ENCODE measurements around the gene TBC1D20.

TBC1D20 gene

DNA sequence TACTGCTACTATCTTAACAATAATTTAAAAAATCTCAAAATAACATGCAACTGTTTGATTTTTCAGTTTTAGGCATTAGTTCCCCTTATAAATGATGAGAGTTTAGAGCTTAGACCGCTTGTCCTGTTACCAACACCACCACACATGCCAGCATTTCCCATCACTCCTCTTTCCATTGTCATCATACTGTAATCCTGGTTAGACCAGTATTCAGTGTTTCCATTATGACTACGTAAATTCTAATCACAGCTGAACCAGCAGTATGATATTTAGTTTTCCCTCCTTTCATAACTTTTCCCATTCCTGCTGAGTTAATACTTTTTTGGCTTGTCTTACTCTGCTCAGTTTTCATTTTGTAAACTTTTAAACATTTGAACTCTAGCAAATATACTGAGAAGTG lies 12.2 kb upstream of the TBC1D20 start:
- no peak for DNase-seq (ENCODE audit: low read depth)
- TF ChIP-seq, protein P1, sequence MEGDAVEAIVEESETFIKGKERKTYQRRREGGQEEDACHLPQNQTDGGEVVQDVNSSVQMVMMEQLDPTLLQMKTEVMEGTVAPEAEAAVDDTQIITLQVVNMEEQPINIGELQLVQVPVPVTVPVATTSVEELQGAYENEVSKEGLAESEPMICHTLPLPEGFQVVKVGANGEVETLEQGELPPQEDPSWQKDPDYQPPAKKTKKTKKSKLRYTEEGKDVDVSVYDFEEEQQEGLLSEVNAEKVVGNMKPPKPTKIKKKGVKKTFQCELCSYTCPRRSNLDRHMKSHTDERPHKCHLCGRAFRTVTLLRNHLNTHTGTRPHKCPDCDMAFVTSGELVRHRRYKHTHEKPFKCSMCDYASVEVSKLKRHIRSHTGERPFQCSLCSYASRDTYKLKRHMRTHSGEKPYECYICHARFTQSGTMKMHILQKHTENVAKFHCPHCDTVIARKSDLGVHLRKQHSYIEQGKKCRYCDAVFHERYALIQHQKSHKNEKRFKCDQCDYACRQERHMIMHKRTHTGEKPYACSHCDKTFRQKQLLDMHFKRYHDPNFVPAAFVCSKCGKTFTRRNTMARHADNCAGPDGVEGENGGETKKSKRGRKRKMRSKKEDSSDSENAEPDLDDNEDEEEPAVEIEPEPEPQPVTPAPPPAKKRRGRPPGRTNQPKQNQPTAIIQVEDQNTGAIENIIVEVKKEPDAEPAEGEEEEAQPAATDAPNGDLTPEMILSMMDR (IDR thresholded peaks at IDR 0.05; ENCODE audit: control insufficient read depth, insufficient read depth, low read depth, low read length, missing control alignments) = no peak
- no peak overlapping the region for H3K4me3 ChIP-seq (ENCODE audit: control insufficient read depth, low read depth, low read length)

DNA sequence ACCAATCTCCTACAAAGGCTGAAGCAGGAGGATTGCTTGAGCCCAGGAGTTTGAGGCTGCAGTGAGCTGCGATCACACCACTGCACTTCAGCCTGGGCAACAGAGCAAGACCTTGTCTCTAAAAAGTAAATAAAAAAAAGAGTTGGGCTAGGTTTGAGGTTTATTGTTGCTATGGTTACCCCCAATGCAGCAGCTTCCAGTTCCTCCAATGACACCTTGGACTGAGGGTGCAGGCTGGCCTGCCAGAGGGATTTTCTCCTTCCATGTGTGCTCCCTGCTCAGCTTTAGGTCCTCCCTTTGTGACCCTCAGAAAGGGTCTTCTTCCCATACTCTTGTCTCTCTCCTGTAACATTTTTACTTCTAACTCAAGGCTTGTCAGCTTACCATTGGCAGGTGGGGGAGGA lies 10.6 kb upstream of the TBC1D20 start:
- no peak for DNase-seq (ENCODE audit: low read depth)
- TF ChIP-seq, protein P1 (IDR thresholded peaks at IDR 0.05; ENCODE audit: control insufficient read depth, insufficient read depth, low read depth, low read length, missing control alignments) = no peak

DNA sequence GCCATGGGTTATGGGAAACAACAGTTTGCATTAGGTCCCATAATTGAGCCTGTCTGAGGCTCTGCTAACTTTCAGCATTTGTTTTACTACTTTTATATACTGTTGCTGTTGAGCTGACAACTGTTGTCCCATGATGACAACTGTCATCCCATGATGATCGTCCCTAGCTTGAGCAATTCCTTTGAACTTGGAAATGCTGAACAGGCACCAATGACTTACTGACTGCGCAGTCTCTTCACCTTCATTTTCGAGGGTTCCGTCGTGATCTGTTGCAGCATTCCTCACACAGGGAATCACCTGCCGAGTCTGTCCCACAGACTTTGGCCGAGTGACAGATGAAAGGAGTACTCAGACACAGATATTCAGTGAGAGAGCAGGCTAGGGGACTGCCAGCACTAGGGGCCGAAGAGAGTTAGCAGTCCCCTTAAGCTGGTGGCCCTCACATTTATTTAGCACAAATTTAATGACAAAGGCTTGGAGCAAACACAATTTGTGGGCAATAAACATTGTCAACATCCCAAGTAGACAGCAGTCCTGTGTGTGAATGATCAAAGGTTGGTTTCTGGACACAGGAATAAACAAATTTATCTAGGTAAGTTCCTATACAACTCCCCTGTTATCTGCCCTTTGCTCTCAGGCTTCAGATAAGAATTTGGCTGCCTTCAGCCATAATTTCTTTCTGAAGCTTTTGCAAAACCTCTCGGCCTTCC lies 10.0 kb upstream of the TBC1D20 start:
- DNase-seq (ENCODE audit: low read depth) = no peak
- H3K4me3 ChIP-seq (ENCODE audit: control insufficient read depth, low read depth, low read length) = no peak overlapping the region
- TF ChIP-seq, protein P1 (IDR thresholded peaks at IDR 0.05; ENCODE audit: control insufficient read depth, insufficient read depth, low read depth, low read length, missing control alignments) = no peak

More for the DNA sequence above, 10.6 kb upstream of the TBC1D20 start:
- no peak overlapping the region for H3K4me3 ChIP-seq (ENCODE audit: control insufficient read depth, low read depth, low read length)

DNA sequence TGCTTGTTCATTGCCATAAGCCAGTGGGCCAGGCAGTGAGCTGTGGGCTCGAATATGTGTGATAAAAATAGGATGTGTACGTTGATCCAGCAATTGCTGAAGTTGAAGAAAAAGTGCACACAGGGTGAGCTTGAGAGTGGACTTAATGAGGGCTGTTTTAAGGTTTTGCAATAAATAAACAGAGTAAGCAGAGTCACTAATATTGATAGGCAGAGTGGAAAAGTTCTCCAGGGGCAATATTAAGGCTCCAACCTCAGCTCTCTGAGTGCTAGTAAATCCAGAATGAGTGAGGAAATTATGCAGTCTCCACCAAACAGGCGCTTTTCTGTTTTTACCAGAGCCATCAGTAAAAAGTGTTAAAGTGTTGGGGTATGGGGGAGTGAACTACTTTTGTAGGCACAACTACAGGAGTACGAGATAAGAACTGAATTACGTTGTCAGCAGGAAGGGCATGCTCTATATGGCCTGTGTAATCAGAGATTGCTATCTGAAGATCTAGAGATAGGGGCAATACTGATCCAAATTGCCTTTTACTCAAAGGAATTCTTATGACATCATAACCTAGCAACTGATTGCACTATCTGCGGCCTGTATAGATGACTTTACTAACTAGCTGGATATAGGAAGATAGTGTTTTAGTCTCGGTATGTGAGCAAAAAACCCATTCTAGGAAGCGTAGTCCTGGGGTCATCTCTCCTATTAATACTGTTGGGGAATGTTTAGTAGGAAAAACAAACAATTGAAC lies 7.6 kb upstream of the TBC1D20 start:
- H3K4me3 ChIP-seq (ENCODE audit: control insufficient read depth, low read depth, low read length) = no peak overlapping the region
- TF ChIP-seq, protein P1 (IDR thresholded peaks at IDR 0.05; ENCODE audit: control insufficient read depth, insufficient read depth, low read depth, low read length, missing control alignments) = no peak
- no peak for DNase-seq (ENCODE audit: low read depth)

DNA sequence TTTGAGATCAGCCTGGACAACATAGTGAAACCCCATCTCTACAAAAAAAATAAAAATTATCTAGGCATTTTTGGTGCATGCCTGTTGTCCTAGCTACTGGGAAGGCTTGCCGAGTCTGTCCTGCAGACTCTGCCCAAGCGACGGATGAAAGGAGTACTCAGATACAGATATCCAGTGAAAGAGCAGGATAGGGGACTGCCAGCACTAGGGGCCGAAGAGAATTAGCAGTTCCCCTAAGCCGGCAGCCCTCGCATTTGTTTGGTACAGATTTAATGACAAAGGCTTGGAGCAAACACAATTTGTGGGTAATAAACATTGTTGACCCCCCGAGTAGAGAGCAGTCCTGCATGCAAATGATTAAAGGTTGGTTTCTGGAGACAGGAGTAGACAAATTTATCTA lies 5.4 kb upstream of the TBC1D20 start:
- TF ChIP-seq, protein P1 (IDR thresholded peaks at IDR 0.05; ENCODE audit: control insufficient read depth, insufficient read depth, low read depth, low read length, missing control alignments) = no peak
- DNase-seq (ENCODE audit: low read depth) = no peak
- H3K4me3 ChIP-seq (ENCODE audit: control insufficient read depth, low read depth, low read length) = no peak overlapping the region

DNA sequence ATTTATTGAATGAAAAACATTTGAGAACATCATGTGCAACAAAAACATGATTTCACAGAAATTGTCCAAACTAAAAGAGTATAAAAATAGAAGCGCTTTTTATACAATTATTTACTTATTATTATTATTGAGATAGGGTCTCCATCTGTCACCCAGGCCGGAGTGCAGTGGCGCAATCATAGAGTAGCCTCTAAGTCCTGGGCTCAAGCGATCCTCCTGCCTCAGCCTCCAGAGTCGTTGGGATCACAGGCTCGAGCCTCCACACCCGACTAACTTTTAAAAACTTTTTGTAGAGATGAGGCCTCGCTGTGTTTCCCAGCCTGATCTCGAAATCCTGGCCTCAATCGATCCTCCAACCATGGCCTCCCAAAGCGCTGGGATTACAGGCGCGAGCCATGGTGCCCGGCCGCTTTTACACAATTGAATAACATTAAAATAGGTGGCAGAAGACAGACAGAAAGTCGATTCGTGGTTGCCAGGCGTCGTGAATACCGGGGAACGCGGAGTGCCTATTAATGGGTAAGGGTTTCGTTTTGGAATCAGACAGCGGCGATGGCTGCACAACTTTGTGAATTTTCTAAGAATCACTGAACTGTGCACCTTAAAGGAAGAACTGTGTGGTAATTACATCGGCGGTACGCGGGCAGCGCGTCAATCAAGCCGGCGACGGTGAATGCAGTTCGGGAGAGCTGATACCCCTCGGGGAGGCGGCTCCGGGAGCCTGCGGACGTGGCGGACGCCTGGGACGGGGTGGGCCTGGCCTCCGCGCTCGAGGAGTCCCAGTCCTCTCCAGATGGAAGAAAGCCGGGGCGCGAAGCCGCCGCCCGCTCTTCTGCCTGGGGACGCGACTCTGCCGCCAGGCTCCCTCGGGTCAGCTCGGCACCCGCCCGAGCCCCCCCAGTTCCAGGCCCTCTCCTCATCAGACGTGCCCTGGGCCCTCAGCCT lies 807 bp downstream of the TBC1D20 start:
- DNase-seq (ENCODE audit: low read depth) = no peak
- peak overlapping the region; percentile 81 for H3K4me3 ChIP-seq (ENCODE audit: control insufficient read depth, low read depth, low read length)
- TF ChIP-seq, protein P1 (IDR thresholded peaks at IDR 0.05; ENCODE audit: control insufficient read depth, insufficient read depth, low read depth, low read length, missing control alignments) = no peak
